ENCODE measurements around the gene ARHGAP42. TPM values are rescaled to one million over a fixed set of nuclear protein-coding genes. Genes with fewer than 3 reads are reported as not detected.

Gene ARHGAP42
- total and polyA plus RNA-seq, 10 donors, result 3.5 to 31.0 (median 19.6) TPM

- Histone ChIP-seq H3K9me3 (no peaks in the 10 kb centered on the region), H3K27me3 (replicated peaks in 1 of 7) (no peaks in the 10 kb centered on the region), H3K4me3 (no peak overlapping the region), H3K27ac (no peak overlapping the region), H3K36me3 (no peaks in the 10 kb centered on the region), H3K4me1 (peaks cover 0 to 4% (median 0%) of the 10 kb centered on the region in 6 donors)
- intact Hi-C loops (cut with DNase I; ENCODE audit: low total_unique reads), result no loop called here
- DNase-seq, result no peak
- WGBS, 5 donors, result 69 to 87% (median 84%) methylated on average over 1 of the region's 1 CpG
- TF ChIP-seq POLR2A (IDR thresholded peaks at IDR 0.05), result no peak
- TF ChIP-seq CTCF (IDR thresholded peaks at IDR 0.05 in 8 of 11, conservative IDR thresholded peaks at IDR 0.05 in 3 of 11), result no peak
- TF ChIP-seq POLR2AphosphoS5 (IDR thresholded peaks at IDR 0.05), result no peak
These were observed 70.6 kb downstream of the ARHGAP42 start for GRCh38 chr11:100757646-100758045.

- WGBS, 5 donors, result 51 to 70% (median 63%) methylated on average over 2 of the region's 2 CpGs
- Histone ChIP-seq H3K36me3 (no peaks in the 10 kb centered on the region), H3K4me1 (peaks cover 0 to 4% (median 0%) of the 10 kb centered on the region in 6 donors), H3K27me3 (replicated peaks in 1 of 7) (no peaks in the 10 kb centered on the region), H3K27ac (no peak overlapping the region), H3K4me3 (no peak overlapping the region), H3K9me3 (no peaks in the 10 kb centered on the region)
- intact Hi-C loops (cut with DNase I; ENCODE audit: low total_unique reads), result no loop called here
- DNase-seq, result no peak
- TF ChIP-seq CTCF (IDR thresholded peaks at IDR 0.05 in 8 of 11, conservative IDR thresholded peaks at IDR 0.05 in 3 of 11) (no peak), POLR2A (IDR thresholded peaks at IDR 0.05) (no peak), POLR2AphosphoS5 (IDR thresholded peaks at IDR 0.05) (no peak)
These were observed 72.0 kb downstream of the ARHGAP42 start for GRCh38 chr11:100759106-100759505.

GRCh38 chr11:100759856-100760255 lies 72.8 kb downstream of the ARHGAP42 start:
- DNase-seq, result no peak
- no peak overlapping the region for H3K4me3 ChIP-seq
- H3K9me3 ChIP-seq, result no peaks in the 10 kb centered on the region
- intact Hi-C loops (cut with DNase I; ENCODE audit: low total_unique reads), result no loop called here
- no peaks in the 10 kb centered on the region for H3K27me3 ChIP-seq (replicated peaks in 1 of 7)
- no peak overlapping the region for H3K27ac ChIP-seq
- TF ChIP-seq POLR2A (IDR thresholded peaks at IDR 0.05), result no peak
- no peak for TF ChIP-seq CTCF (IDR thresholded peaks at IDR 0.05 in 8 of 11, conservative IDR thresholded peaks at IDR 0.05 in 3 of 11)
- no peak for TF ChIP-seq POLR2AphosphoS5 (IDR thresholded peaks at IDR 0.05)
- no peaks in the 10 kb centered on the region for H3K36me3 ChIP-seq
- peaks cover 0 to 4% (median 0%) of the 10 kb centered on the region in 6 donors for H3K4me1 ChIP-seq
- 61 to 79% (median 72%) methylated on average over 3 of the region's 3 CpGs for WGBS, 5 donors

- Histone ChIP-seq H3K9me3 (no peaks in the 10 kb centered on the region), H3K27ac (no peak overlapping the region), H3K4me3 (no peak overlapping the region), H3K36me3 (no peaks in the 10 kb centered on the region), H3K27me3 (replicated peaks in 1 of 7) (no peaks in the 10 kb centered on the region), H3K4me1 (peaks cover 0 to 4% (median 0%) of the 10 kb centered on the region in 6 donors)
- intact Hi-C loops (cut with DNase I; ENCODE audit: low total_unique reads), result no loop called here
- TF ChIP-seq POLR2AphosphoS5 (IDR thresholded peaks at IDR 0.05) (no peak), CTCF (IDR thresholded peaks at IDR 0.05 in 8 of 11, conservative IDR thresholded peaks at IDR 0.05 in 3 of 11) (no peak), POLR2A (IDR thresholded peaks at IDR 0.05) (no peak)
- DNase-seq, result no peak
These were observed 73.7 kb downstream of the ARHGAP42 start for GRCh38 chr11:100760744-100761143.

Measured in spleen (tissue), 11 donors.